ENCODE results near the gene C1QL4.
"Not testable (repeated sequence)": the region's sequence is repeated elsewhere in the genome, so short reads cannot be mapped to it uniquely, and the experiment has no call there.

C1QL4 gene

GRCh38 chr12:49282740-49283375 lies 54.1 kb downstream of the C1QL4 start:
- H3K4ac ChIP-seq (ENCODE audit: low read depth, low read length) = not testable (repeated sequence)

More at GRCh38 chr12:49282740-49283375, 54.1 kb downstream of the C1QL4 start:
- H2AK5ac ChIP-seq (ENCODE audit: low read length); H3K18ac ChIP-seq (ENCODE audit: low read length); H3K4me1 ChIP-seq (ENCODE audit: control insufficient read depth in 1 of 2, insufficient read depth in 2 of 2, low read length in 2 of 2); H3K9ac ChIP-seq (ENCODE audit: low read length); H2BK5ac ChIP-seq (ENCODE audit: low read depth, low read length, poor library complexity); H3K23ac ChIP-seq (ENCODE audit: low read length); H3K79me2 ChIP-seq (ENCODE audit: control insufficient read depth, insufficient read depth, low read length, poor library complexity); H2AFZ ChIP-seq (ENCODE audit: insufficient read depth, low read length, poor library complexity); H3K27me3 ChIP-seq (ENCODE audit: insufficient read depth, low read length); H3K14ac ChIP-seq (ENCODE audit: low read length); H2BK12ac ChIP-seq (ENCODE audit: low read length); H3K9me3 ChIP-seq (ENCODE audit: insufficient read depth, low read depth, low read length); H2BK120ac ChIP-seq (ENCODE audit: insufficient read depth, low read length, poor library complexity); H3K4me2 ChIP-seq (ENCODE audit: low read length); H4K8ac ChIP-seq (ENCODE audit: low read depth, low read length); H3K4me3 ChIP-seq (ENCODE audit: low read depth, low read length); H3K36me3 ChIP-seq (ENCODE audit: control insufficient read depth in 1 of 2, insufficient read depth in 2 of 2, low read length in 2 of 2); H3K27ac ChIP-seq (ENCODE audit: low read depth, low read length); H4K12ac ChIP-seq (ENCODE audit: low read depth, low read length); H4K91ac ChIP-seq (ENCODE audit: low read depth, low read length); DNase-seq; H3K79me1 ChIP-seq (ENCODE audit: low read length): not testable (repeated sequence)
- WGBS (ENCODE audit: extremely low coverage, insufficient coverage, insufficient read length) = no CpG with 5 or more reads among the region's 6 CpGs

All from trophoblast cell (in vitro differentiated cells and primary cell).